ENCODE data around the gene WAC. TPM values are rescaled to one million over a fixed set of nuclear protein-coding genes. Genes with fewer than 3 reads are reported as not detected.

The WAC gene
- total and polyA plus RNA-seq, 2 of the 13 experiments (the other 11 are each of a cell fraction or from before 2014, with no cell fraction given): 69.1 to 96.2 TPM

DNA sequence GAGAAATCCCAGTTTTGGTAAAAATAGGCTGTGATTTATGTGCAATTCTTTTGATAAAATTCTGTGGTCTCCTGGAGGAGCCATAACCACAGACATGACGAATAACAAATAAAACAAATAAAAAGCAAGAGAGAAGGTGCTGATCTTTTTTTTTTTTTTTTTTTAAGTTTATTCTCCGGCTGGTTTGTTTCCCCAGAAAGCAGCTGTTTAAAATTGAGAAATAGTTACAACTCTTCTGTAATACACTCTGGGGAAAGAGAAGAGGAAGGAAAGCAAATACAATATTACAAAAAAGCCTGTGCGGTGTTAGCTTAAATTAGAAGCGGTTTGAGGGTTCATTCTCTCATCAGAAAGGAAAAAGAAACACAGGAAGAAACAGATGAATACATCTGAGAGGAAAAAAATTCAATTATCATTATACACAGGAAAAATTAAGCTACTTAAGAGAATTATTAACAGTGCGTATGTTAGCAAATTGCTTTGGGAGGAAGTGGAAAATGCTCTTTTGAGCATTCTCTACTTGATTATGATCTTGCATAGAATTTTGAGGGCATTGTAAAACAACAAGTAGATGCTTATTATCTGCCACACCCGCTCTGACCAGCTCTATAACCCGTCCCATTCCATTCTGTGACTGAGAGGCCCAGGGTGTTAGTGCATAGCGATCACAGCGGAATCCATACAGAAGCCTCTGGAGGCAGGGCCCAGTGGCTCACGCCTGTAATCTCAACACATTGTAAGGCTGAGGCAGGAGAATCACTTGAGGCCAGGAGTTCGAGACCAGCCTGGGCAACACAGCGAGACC lies 40.6 kb upstream of the WAC start:
- H3K9ac ChIP-seq (ENCODE audit: insufficient read depth, low read depth, low read length): no peak overlapping the region
- POLR2A ChIA-PET: no interaction called here
- no peak overlapping the region for H3K4me2 ChIP-seq (ENCODE audit: low read depth, low read length)
- in situ Hi-C loops (cut with HindIII; ENCODE audit: extremely low pct_ligation_motif_present, low pct_unique_long_range_greater_than_20kb) (no loop called here), intact Hi-C loops (cut with micrococcal nuclease; ENCODE audit: unreplicated experiment) (loop anchor here (10.0 kb wide), 1 partner anchor 688 kb away; no protein-coding TSS in a partner anchor)
- DNase-seq (ENCODE audit: low spot score) (no peak), ATAC-seq (no peak), FAIRE-seq (no peak)
- H3K79me2 ChIP-seq (ENCODE audit: insufficient read depth, low read length): no peaks in the 10 kb centered on the region
- H3K4me1 ChIP-seq (ENCODE audit: insufficient read depth, low read length): peaks cover 11% of the 10 kb centered on the region
- no peak overlapping the region for H2AFZ ChIP-seq (ENCODE audit: low read length)
- H3K27ac ChIP-seq (ENCODE audit: extremely low read length, insufficient read depth, low read length): no peak overlapping the region
- TF ChIP-seq, protein P1, sequence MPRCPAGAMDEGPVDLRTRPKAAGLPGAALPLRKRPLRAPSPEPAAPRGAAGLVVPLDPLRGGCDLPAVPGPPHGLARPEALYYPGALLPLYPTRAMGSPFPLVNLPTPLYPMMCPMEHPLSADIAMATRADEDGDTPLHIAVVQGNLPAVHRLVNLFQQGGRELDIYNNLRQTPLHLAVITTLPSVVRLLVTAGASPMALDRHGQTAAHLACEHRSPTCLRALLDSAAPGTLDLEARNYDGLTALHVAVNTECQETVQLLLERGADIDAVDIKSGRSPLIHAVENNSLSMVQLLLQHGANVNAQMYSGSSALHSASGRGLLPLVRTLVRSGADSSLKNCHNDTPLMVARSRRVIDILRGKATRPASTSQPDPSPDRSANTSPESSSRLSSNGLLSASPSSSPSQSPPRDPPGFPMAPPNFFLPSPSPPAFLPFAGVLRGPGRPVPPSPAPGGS (CRISPR knock-in tag; IDR thresholded peaks at IDR 0.05): no peak
- TF ChIP-seq EP300 (IDR thresholded peaks at IDR 0.05; ENCODE audit: low read depth in 2 of 2, low read length in 2 of 2) (no peak), EP300 (CRISPR knock-in tag; IDR thresholded peaks at IDR 0.05; ENCODE audit: borderline replicate concordance) (no peak), ZNF484 (CRISPR knock-in tag; IDR thresholded peaks at IDR 0.05; ENCODE audit: borderline replicate concordance, low read depth) (no peak), ARNTL (CRISPR knock-in tag; IDR thresholded peaks at IDR 0.05) (no peak), KMT2B (CRISPR knock-in tag; IDR thresholded peaks at IDR 0.05) (no peak), BCL6 (CRISPR knock-in tag; IDR thresholded peaks at IDR 0.05) (no peak), ZBTB39 (CRISPR knock-in tag; IDR thresholded peaks at IDR 0.05) (no peak), RBM39 (IDR thresholded peaks at IDR 0.05; ENCODE audit: low read depth, low read length, poor library complexity, severe bottlenecking) (no peak), BRCA1 (CRISPR knock-in tag; IDR thresholded peaks at IDR 0.05) (no peak), EZH2 (conservative IDR thresholded peaks at IDR 0.05; ENCODE audit: low read depth, low read length) (no peak), FOXP4 (CRISPR knock-in tag; IDR thresholded peaks at IDR 0.05) (no peak), ZNF557 (CRISPR knock-in tag; IDR thresholded peaks at IDR 0.05) (no peak), DNMT1 (CRISPR knock-in tag; IDR thresholded peaks at IDR 0.05) (no peak), NR1H2 (CRISPR knock-in tag; IDR thresholded peaks at IDR 0.05; ENCODE audit: borderline replicate concordance, low read depth) (no peak), POLR2AphosphoS2 (IDR thresholded peaks at IDR 0.05; ENCODE audit: low read depth, low read length) (no peak), ARID2 (CRISPR knock-in tag; IDR thresholded peaks at IDR 0.05; ENCODE audit: borderline replicate concordance) (no peak)
- CTCF ChIA-PET (ENCODE audit: low intra/inter-chr PET ratio, low total read pairs): no interaction called here
- no peaks in the 10 kb centered on the region for H3K36me3 ChIP-seq (replicated peaks in 1 of 2; ENCODE audit: control insufficient read depth in 1 of 2, insufficient read depth in 2 of 2, low read length in 2 of 2)
- H3K9me3 ChIP-seq (ENCODE audit: low read length): no peaks in the 10 kb centered on the region
- no TSS peak for BruUV-seq (replicated peaks)
- H3K4me3 ChIP-seq (replicated peaks in 1 of 3; ENCODE audit: insufficient read depth in 1 of 3, low read depth in 2 of 3, low read length in 3 of 3): no peak overlapping the region
- peaks cover 1 to 10% of the 10 kb centered on the region in 2 experiments; a peak in 1 of 5 replicates for H3K27me3 ChIP-seq (ENCODE audit: control insufficient read depth in 1 of 2, insufficient read depth in 2 of 2, low read length in 2 of 2)
- no peaks in the 10 kb centered on the region for H4K20me1 ChIP-seq (ENCODE audit: insufficient read depth, low read length)
- 35% methylated on average over 12 of the region's 12 CpGs for WGBS (ENCODE audit: low lambda C conversion rate)
